ENCODE data around the gene MALRD1. TPM values are rescaled to one million over a fixed set of nuclear protein-coding genes. Genes with fewer than 3 reads are reported as not detected.

MALRD1 gene
- total RNA-seq, 4 donors from 2014 or later, result 0.75 to 2.4 (median 0.82) TPM; not detected in 1

DNA sequence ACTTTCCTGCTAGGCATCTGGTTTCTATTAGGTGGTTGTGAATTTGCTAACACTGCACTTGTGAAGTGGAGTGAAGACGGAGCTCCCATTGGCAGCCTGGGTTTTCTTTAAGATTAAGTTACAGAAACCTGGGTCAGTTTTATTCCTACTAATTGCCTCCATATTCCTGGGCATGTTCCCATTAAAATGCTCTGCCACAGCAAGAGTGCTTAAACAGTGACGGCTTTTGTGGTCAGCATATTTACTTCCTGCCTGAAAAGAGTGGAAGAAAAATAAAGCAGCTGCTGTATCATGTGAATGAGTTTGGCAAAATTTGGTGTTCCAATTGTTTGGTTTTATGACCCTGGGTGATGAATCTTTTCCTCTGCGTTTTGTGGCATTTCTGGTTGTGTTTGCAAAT lies 670.7 kb downstream of the MALRD1 start:
- H3K4me1 ChIP-seq, result no peaks in the 10 kb centered on the region
- no peak overlapping the region for H3K4me3 ChIP-seq
- DNase-seq, result no peak
- no peak overlapping the region for H3K27ac ChIP-seq
- H3K9me3 ChIP-seq, result no peaks in the 10 kb centered on the region
- no peaks in the 10 kb centered on the region for H3K36me3 ChIP-seq
- intact Hi-C loops (cut with DNase I; ENCODE audit: low total_unique reads) (no loop called here), in situ Hi-C loops (cut with MboI; ENCODE audit: low pct_ligation_motif_present in 1 of 4, low pct_unique_long_range_greater_than_20kb in 1 of 4, low sequenced_read_pairs in 3 of 4) (no loop called here)
- TF ChIP-seq, protein P1, sequence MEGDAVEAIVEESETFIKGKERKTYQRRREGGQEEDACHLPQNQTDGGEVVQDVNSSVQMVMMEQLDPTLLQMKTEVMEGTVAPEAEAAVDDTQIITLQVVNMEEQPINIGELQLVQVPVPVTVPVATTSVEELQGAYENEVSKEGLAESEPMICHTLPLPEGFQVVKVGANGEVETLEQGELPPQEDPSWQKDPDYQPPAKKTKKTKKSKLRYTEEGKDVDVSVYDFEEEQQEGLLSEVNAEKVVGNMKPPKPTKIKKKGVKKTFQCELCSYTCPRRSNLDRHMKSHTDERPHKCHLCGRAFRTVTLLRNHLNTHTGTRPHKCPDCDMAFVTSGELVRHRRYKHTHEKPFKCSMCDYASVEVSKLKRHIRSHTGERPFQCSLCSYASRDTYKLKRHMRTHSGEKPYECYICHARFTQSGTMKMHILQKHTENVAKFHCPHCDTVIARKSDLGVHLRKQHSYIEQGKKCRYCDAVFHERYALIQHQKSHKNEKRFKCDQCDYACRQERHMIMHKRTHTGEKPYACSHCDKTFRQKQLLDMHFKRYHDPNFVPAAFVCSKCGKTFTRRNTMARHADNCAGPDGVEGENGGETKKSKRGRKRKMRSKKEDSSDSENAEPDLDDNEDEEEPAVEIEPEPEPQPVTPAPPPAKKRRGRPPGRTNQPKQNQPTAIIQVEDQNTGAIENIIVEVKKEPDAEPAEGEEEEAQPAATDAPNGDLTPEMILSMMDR (IDR thresholded peaks at IDR 0.05), result no peak
- no peak for TF ChIP-seq POLR2A (IDR thresholded peaks at IDR 0.05)
- no peak for TF ChIP-seq EP300 (IDR thresholded peaks at IDR 0.05; ENCODE audit: low read depth)
- no peak for TF ChIP-seq POLR2AphosphoS5 (IDR thresholded peaks at IDR 0.05)
- WGBS, 2 donors (ENCODE audit: low coverage in 1 of 2), result 15 to 40% methylated on average over 2 to 3 of the region's 3 CpGs
- H3K27me3 ChIP-seq, result no peaks in the 10 kb centered on the region

DNA sequence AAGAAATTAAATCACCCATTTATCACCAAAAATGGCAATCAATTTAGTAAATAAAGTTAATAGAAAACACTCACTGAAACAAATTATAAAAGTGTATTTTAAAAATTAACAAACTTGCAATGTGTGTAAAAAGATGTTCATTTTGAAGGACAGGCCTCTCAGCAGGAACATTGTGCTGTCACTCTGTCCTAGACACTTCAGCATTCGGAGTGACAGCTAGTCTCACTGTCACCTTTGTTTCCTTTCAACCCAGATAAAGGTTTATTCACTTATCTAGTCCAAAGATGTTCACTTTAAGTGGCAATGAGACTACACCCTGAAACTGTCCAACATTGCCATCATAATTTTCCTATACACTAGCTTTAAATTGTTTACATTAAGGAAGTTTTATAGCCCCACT lies 675.7 kb downstream of the MALRD1 start:
- intact Hi-C loops (cut with DNase I; ENCODE audit: low total_unique reads) (no loop called here), in situ Hi-C loops (cut with MboI; ENCODE audit: low pct_ligation_motif_present in 1 of 4, low pct_unique_long_range_greater_than_20kb in 1 of 4, low sequenced_read_pairs in 3 of 4) (no loop called here)
- WGBS, 2 donors (ENCODE audit: low coverage in 1 of 2), result 26 to 50% methylated on average over 1 of the region's 1 CpG
- TF ChIP-seq EP300 (IDR thresholded peaks at IDR 0.05; ENCODE audit: low read depth) (no peak), POLR2AphosphoS5 (IDR thresholded peaks at IDR 0.05) (no peak), POLR2A (IDR thresholded peaks at IDR 0.05) (no peak)
- TF ChIP-seq, protein P1 (IDR thresholded peaks at IDR 0.05), result no peak
- no peaks in the 10 kb centered on the region for H3K36me3 ChIP-seq
- no peak for DNase-seq
- H3K4me3 ChIP-seq, result no peak overlapping the region
- no peaks in the 10 kb centered on the region for H3K9me3 ChIP-seq
- H3K27ac ChIP-seq, result no peak overlapping the region
- no peaks in the 10 kb centered on the region for H3K4me1 ChIP-seq
- no peaks in the 10 kb centered on the region for H3K27me3 ChIP-seq

DNA sequence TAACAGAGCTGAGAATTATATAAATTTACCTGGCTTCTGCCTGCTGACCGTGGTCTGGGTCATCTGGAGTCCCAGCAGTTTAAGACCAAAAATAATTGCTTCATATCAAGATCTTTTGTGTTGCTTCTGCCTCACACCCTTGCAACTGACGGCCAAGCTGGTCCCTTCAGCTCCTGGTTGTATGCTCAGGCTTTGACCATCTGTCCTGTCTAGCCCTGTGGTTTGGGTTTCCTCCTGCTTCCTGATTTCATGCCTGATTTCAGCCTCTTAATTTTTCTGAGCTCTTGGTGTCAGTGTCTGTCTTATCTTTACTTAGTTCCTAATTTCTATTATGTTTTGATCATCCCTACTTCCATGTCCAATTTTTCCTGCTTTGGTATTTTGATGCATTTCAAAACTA lies 679.8 kb downstream of the MALRD1 start:
- intact Hi-C loops (cut with DNase I; ENCODE audit: low total_unique reads), result no loop called here
- in situ Hi-C loops (cut with MboI; ENCODE audit: low pct_ligation_motif_present in 1 of 4, low pct_unique_long_range_greater_than_20kb in 1 of 4, low sequenced_read_pairs in 3 of 4), result no loop called here
- WGBS, 2 donors (ENCODE audit: low coverage in 1 of 2), result 55 to 79% methylated on average over 2 of the region's 2 CpGs
- Histone ChIP-seq H3K27me3 (no peaks in the 10 kb centered on the region), H3K9me3 (no peaks in the 10 kb centered on the region), H3K36me3 (no peaks in the 10 kb centered on the region), H3K27ac (no peak overlapping the region), H3K4me3 (no peak overlapping the region), H3K4me1 (no peaks in the 10 kb centered on the region)
- DNase-seq, result peak; percentile 10
- TF ChIP-seq, protein P1 (IDR thresholded peaks at IDR 0.05), result no peak

DNA sequence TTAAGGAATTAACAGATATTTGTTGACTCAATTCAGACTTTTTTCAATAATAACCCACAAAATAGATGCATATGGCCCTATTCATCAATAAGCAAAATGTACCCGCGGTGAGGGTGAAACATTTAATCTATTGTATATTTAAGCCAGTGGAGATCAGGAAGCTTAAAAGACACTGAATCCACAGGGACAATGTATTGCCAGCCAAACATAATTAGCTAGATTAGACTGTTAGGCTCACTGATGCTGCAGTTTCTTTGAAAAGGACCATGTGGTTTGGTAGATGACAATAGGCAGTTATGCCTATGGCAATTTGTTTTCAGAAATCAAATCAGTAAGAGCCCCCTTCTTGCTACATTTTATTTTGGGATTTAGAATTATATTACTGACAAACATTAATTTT lies 680.4 kb downstream of the MALRD1 start:
- Histone ChIP-seq H3K4me3 (no peak overlapping the region), H3K27ac (no peak overlapping the region), H3K27me3 (no peaks in the 10 kb centered on the region), H3K9me3 (no peaks in the 10 kb centered on the region), H3K4me1 (no peaks in the 10 kb centered on the region), H3K36me3 (no peaks in the 10 kb centered on the region)
- DNase-seq, result no peak
- in situ Hi-C loops (cut with MboI; ENCODE audit: low pct_ligation_motif_present in 1 of 4, low pct_unique_long_range_greater_than_20kb in 1 of 4, low sequenced_read_pairs in 3 of 4) (no loop called here), intact Hi-C loops (cut with DNase I; ENCODE audit: low total_unique reads) (no loop called here)
- WGBS, 2 donors (ENCODE audit: low coverage in 1 of 2), result 96 to 100% methylated on average over 2 of the region's 2 CpGs
- TF ChIP-seq POLR2AphosphoS5 (IDR thresholded peaks at IDR 0.05), result no peak
- no peak for TF ChIP-seq EP300 (IDR thresholded peaks at IDR 0.05; ENCODE audit: low read depth)
- TF ChIP-seq, protein P1 (IDR thresholded peaks at IDR 0.05), result no peak
- no peak for TF ChIP-seq POLR2A (IDR thresholded peaks at IDR 0.05)
